GM12872 (cell line): Measurements from ENCODE around the gene FAM53A.

Source experiments
- CTCF ChIP-seq: IDR thresholded peaks from 3 replicates; pipeline ENCODE4 v1.5.1; 2011; ENCODE audit warnings: low read depth, mild to moderate bottlenecking, low read length, moderate library complexity; ENCODE audit not compliant: insufficient read depth

Gene FAM53A

GRCh38 chr4:1598206-1599025 is 85.7 kb downstream of the FAM53A start:
- TF ChIP-seq CTCF, result no peak

- no peak for TF ChIP-seq CTCF
Measured at GRCh38 chr4:1597021-1597931, 86.8 kb downstream of the FAM53A start.

- TF ChIP-seq CTCF, result no peak
Measured at GRCh38 chr4:1596393-1596792, 87.7 kb downstream of the FAM53A start.

- no peak for TF ChIP-seq CTCF
Measured at GRCh38 chr4:1595789-1596325, 88.3 kb downstream of the FAM53A start.

GRCh38 chr4:1594871-1595788 is 89.0 kb downstream of the FAM53A start:
- TF ChIP-seq CTCF, result no peak

GRCh38 chr4:1593881-1594345 is 90.2 kb downstream of the FAM53A start:
- TF ChIP-seq CTCF, result no peak
